GM23338 (cell line): Measurements from ENCODE around the gene FCHO2.

ENCODE experiments used
- CREB1 ChIP-seq: fragments of 250-450 bp; sonication (Bioruptor Pico); IDR thresholded peaks from 2 replicates; pipeline ENCODE4 v1.5.0; 2020; ENCODE audit warnings: low read depth, mild to moderate bottlenecking, moderate library complexity
- CTCF ChIP-seq, 2 experiments: fragments of 200-600 bp in 1 of 2; sonication (generic) in 1 of 2; conservative IDR thresholded peaks; 2 replicates each; pipeline versions ENCODE4 v1.5.1 to v1.6.1; 2016 to 2017; ENCODE audit warnings: antibody characterized with exemption in 2 of 2, low read depth in 2 of 2, mild to moderate bottlenecking in 2 of 2, moderate library complexity in 1 of 2
- EZH2 ChIP-seq: fragments of 200-600 bp; sonication (generic); IDR thresholded peaks from one replicate; pipeline ENCODE4 v1.8.0; 2017; ENCODE audit warnings: antibody characterized with exemption, mild to moderate bottlenecking, low read depth; ENCODE audit not compliant: unreplicated experiment
- EZH2phosphoT487 ChIP-seq: fragments of 200-600 bp; sonication (generic); IDR thresholded peaks from one replicate; pipeline ENCODE4 v1.8.1; 2018; ENCODE audit warnings: antibody characterized with exemption; ENCODE audit not compliant: unreplicated experiment
- JUNB ChIP-seq: IDR thresholded peaks from one replicate; pipeline ENCODE4 v1.6.1; 2016; ENCODE audit warnings: antibody characterized with exemption; ENCODE audit not compliant: unreplicated experiment
- POLR2AphosphoS5 ChIP-seq: IDR thresholded peaks from 2 replicates; pipeline ENCODE4 v1.6.1; 2016; ENCODE audit warnings: antibody characterized with exemption, low read depth
- STAT1 ChIP-seq: IDR thresholded peaks from one replicate; pipeline ENCODE4 v1.6.1; 2016; ENCODE audit warnings: antibody characterized with exemption; ENCODE audit not compliant: unreplicated experiment
- ZNF331 ChIP-seq: fragments of 250-450 bp; sonication (Bioruptor Pico); IDR thresholded peaks from 2 replicates; pipeline ENCODE4 v1.5.0; 2020; ENCODE audit warnings: low read depth, mild to moderate bottlenecking, moderate library complexity
- TF ChIP-seq, protein P1 (sequence below): IDR thresholded peaks from one replicate; pipeline ENCODE4 v1.6.1; 2018; ENCODE audit warnings: antibody characterized with exemption; ENCODE audit not compliant: unreplicated experiment

DNA sequence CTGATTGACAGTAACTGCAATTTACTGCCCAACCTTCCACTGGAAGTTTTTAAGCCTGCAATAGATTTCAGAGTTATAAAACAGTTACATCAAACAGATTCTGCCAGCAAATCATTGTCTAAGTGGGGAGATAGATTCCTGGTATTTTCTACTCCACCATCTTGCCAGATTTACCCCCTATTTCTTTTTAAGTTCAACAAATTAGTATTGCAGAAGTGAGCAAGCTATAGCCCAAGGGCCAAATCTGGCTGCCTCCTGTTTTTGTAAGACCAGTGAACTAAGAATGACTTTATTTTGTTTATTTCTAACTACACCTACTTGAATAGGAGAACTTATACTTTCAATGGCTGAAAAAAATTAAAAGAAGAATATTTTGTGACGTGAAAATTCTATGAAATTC, 155.7 kb downstream of the FCHO2 start:
- no peak for TF ChIP-seq CTCF (conservative IDR thresholded peaks at IDR 0.05; ENCODE audit: low read depth in 2 of 2)
- no peak for TF ChIP-seq POLR2AphosphoS5
- TF ChIP-seq EZH2, result no peak
- no peak for TF ChIP-seq EZH2phosphoT487
- TF ChIP-seq, protein P1, sequence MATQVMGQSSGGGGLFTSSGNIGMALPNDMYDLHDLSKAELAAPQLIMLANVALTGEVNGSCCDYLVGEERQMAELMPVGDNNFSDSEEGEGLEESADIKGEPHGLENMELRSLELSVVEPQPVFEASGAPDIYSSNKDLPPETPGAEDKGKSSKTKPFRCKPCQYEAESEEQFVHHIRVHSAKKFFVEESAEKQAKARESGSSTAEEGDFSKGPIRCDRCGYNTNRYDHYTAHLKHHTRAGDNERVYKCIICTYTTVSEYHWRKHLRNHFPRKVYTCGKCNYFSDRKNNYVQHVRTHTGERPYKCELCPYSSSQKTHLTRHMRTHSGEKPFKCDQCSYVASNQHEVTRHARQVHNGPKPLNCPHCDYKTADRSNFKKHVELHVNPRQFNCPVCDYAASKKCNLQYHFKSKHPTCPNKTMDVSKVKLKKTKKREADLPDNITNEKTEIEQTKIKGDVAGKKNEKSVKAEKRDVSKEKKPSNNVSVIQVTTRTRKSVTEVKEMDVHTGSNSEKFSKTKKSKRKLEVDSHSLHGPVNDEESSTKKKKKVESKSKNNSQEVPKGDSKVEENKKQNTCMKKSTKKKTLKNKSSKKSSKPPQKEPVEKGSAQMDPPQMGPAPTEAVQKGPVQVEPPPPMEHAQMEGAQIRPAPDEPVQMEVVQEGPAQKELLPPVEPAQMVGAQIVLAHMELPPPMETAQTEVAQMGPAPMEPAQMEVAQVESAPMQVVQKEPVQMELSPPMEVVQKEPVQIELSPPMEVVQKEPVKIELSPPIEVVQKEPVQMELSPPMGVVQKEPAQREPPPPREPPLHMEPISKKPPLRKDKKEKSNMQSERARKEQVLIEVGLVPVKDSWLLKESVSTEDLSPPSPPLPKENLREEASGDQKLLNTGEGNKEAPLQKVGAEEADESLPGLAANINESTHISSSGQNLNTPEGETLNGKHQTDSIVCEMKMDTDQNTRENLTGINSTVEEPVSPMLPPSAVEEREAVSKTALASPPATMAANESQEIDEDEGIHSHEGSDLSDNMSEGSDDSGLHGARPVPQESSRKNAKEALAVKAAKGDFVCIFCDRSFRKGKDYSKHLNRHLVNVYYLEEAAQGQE, result no peak
- TF ChIP-seq STAT1, result no peak
- no peak for TF ChIP-seq JUNB
- TF ChIP-seq ZNF331 (CRISPR knock-in tag), result no peak
- no peak for TF ChIP-seq CREB1 (CRISPR knock-in tag)
